Stimulated activated naive B cell treated with anti-CD40 and anti-IgM and Interleukin-4, amounts not matched to agents 10 μg/mL and 1 μg/mL and 100 μg/mL, for 72 hours (primary cell): Measurements from ENCODE around the gene ZNF665.
"Not testable (repeated sequence)": the region's sequence is repeated elsewhere in the genome, so short reads cannot be mapped to it uniquely, and the experiment has no call there.

Experiments
- ATAC-seq, 2 donors: fragments of 150-1000 bp; cut with Tn5 transposase; replicated peaks; 2 replicates each; pipeline ENCODE4 v1.10.0; 2021; ENCODE audit warnings: moderate library complexity in 1 of 2
- DNase-seq: peaks from one replicate; pipeline ENCODE4 v3.0.0; 2021
- H3K27ac Mint-ChIP-seq: one replicate; pipeline ENCODE4 v1.8.0; 2022; ENCODE audit warnings: mild to moderate bottlenecking, mixed read lengths
- H3K27me3 Mint-ChIP-seq, 2 donors: one replicate each; pipeline ENCODE4 v1.8.0; 2022; ENCODE audit warnings: mixed read lengths in 2 of 2
- H3K36me3 Mint-ChIP-seq, 2 donors: one replicate each; pipeline ENCODE4 v1.8.0; 2022; ENCODE audit warnings: mixed read lengths in 2 of 2, mild to moderate bottlenecking in 1 of 2
- H3K4me1 Mint-ChIP-seq, 2 donors: one replicate each; pipeline ENCODE4 v1.8.0; 2022; ENCODE audit warnings: mixed read lengths in 2 of 2, mild to moderate bottlenecking in 1 of 2
- H3K4me3 Mint-ChIP-seq, 2 donors: one replicate each; pipeline ENCODE4 v1.8.0; 2022; ENCODE audit warnings: mild to moderate bottlenecking in 2 of 2, mixed read lengths in 2 of 2, moderate library complexity in 1 of 2
- H3K9me3 Mint-ChIP-seq, 2 donors: one replicate each; pipeline ENCODE4 v1.8.0; 2022; ENCODE audit warnings: mixed read lengths in 2 of 2, mild to moderate bottlenecking in 1 of 2

The ZNF665 gene

DNA sequence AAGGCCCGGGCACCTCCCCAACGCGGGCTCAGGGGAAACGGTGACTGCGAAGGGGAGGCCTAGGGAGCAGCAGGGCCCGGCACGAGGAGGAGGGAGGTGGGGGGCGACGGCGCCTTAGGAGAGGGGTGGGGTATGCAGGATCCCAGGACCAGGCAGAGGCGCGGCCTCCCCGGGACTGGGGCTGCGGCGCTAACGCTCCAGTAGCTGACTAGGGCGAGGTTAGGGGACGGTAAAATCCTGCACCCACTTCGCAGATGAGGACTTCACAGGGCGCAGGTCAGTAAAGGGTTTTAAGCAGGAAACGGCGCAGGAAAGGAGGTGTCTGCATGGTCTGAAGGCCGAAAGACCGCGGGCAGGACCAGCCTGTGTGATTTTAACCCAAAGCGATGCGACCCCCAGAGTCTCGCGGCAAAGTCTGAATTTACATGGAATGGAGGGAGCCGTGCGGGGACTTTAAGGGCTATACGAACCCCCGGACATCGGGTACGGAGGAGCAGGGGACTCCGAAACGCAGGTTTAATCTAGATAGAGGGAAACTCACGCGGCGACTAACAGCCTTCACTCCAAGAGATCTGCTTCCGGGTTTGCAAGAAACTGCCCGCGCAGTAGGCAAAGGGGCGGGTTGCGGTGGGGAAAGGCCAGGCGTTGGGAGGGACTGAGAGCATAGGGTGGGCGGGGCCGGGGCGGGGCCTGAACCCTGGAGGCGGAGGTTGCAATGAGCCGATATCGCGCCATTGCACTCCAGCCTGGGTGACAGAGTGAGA lies at the start of gene ZNF665:
TSS of gene ZNF665 (minus strand) at position 588 of the 764 bp plus-strand sequence. CDS start 10,460 bp downstream, outside the sequence.
- peaks cover 11 to 19% of the 10 kb centered on the region in 2 donors for H3K9me3 Mint-ChIP-seq
- peak; percentile 82 to 86 for ATAC-seq

DNA sequence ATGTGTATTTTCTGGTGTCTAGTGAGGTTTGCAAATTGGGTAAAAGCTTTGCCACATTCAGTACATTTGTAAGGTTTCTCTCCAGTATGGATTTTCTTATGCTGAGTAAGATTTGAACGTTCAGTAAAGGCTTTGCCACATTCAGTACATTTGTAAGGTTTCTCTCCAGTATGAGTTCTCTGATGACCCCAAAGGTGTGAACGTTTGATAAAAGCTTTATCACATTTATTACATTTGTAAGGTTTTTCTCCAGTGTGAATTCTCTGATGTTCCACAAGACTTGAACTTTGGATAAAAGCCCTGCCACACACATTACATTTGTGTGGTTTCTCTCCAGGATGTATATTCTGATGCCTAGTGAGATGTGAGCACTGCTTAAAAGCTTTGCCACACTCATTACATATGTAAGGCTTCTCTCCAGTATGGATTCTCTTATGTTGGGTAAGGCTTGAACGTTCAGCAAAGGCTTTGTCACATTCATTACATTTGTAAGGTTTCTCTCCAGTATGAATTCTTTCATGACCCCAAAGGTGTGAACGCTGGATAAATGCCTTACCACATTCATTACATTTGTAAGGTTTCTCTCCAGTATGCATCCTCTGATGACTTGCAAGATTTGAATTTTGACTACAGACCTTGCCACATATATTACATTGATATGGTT lies 44.1 kb upstream of the ZNF665 start:
- Mint-ChIP-seq H3K36me3 (peaks cover 59 to 73% of the 10 kb centered on the region in 2 donors), H3K4me3 (no peak overlapping the region), H3K27me3 (no peaks in the 10 kb centered on the region), H3K4me1 (no peaks in the 10 kb centered on the region), H3K27ac (no peak overlapping the region), H3K9me3 (peaks cover 49 to 54% of the 10 kb centered on the region in 2 donors)
- DNase-seq: no peak
- no peak for ATAC-seq

More for the DNA sequence above, at the start of gene ZNF665:
- peak within 1 kb of the TSS; percentile 92 to 96 for H3K4me3 Mint-ChIP-seq
- peaks cover 36 to 41% of the 10 kb centered on the region in 2 donors for H3K4me1 Mint-ChIP-seq
- H3K27ac Mint-ChIP-seq: peak within 1 kb of the TSS; percentile 95
- peak; percentile 84 for DNase-seq
- H3K36me3 Mint-ChIP-seq: peaks cover 24 to 36% of the 10 kb centered on the region in 2 donors
- H3K27me3 Mint-ChIP-seq: no peaks in the 10 kb centered on the region

GRCh38 chr19:53224606-53225005 lies 31.4 kb upstream of the ZNF665 start:
- no peak for DNase-seq
- peaks cover 30 to 35% of the 10 kb centered on the region in 2 donors for H3K9me3 Mint-ChIP-seq
- no peak overlapping the region for H3K27ac Mint-ChIP-seq
- ATAC-seq: no peak
- H3K36me3 Mint-ChIP-seq: peaks cover 17 to 42% of the 10 kb centered on the region in 2 donors
- H3K27me3 Mint-ChIP-seq: no peaks in the 10 kb centered on the region
- no peak overlapping the region for H3K4me3 Mint-ChIP-seq
- H3K4me1 Mint-ChIP-seq: no peaks in the 10 kb centered on the region

GRCh38 chr19:53222716-53223115 lies 29.6 kb upstream of the ZNF665 start:
- DNase-seq, ATAC-seq, H3K27me3 Mint-ChIP-seq, H3K4me3 Mint-ChIP-seq, H3K27ac Mint-ChIP-seq, H3K4me1 Mint-ChIP-seq: not testable (repeated sequence)
- Mint-ChIP-seq H3K9me3 (peaks cover 35 to 42% of the 10 kb centered on the region in 2 donors), H3K36me3 (peaks cover 15 to 45% of the 10 kb centered on the region in 2 donors)

DNA sequence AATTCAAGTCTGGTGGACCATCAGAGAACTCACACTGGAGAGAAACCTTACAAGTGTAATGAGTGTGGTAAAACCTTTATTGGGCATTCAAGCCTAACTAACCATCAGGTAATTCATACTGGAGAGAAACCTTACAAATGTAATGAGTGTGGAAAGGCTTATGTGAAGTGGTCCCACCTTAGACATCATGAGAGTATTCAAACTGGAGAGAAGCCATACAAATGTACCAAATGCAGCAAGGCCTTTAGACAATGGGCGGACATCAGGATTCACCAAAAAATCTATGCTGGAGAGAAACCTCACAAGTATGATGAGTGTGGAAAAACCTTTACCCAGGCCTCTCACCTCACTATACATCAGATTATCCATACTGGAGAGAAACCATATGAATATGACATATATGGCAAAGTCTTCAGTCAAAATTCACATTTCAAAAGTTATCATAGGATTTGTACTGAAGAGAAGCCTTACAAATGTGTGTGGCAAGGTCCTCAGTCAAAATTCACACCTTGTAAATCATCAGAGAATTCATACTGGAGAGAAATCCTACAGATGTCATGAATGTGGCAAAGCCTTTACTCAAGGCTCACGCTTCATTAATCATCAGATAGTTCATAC lies 19.7 kb upstream of the ZNF665 start:
- Mint-ChIP-seq H3K9me3 (peaks cover 31 to 38% of the 10 kb centered on the region in 2 donors), H3K27ac (no peak overlapping the region), H3K36me3 (peaks cover 64 to 75% of the 10 kb centered on the region in 2 donors), H3K4me1 (no peaks in the 10 kb centered on the region), H3K27me3 (no peaks in the 10 kb centered on the region), H3K4me3 (no peak overlapping the region)
- ATAC-seq: no peak
- DNase-seq: no peak

DNA sequence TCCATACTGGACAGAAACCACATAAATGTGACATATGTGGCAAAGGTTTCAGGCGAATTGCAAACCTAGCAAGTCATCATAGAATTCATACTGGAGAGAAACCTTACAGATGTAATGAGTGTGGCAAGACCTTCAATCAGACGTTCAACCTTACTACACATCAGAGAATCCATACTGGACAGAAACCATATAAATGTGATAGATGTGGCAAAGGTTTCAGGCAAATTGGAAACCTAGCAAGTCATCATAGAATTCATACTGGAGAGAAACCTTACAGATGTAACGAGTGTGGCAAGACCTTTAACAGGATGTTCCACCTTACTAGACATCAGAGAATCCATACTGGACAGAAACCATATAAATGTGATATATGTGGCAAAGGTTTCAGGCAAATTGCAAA lies 18.4 kb upstream of the ZNF665 start:
- H3K9me3 Mint-ChIP-seq: peaks cover 38 to 45% of the 10 kb centered on the region in 2 donors
- not testable (repeated sequence) for DNase-seq, H3K27ac Mint-ChIP-seq, H3K27me3 Mint-ChIP-seq, ATAC-seq, H3K4me3 Mint-ChIP-seq, H3K4me1 Mint-ChIP-seq
- H3K36me3 Mint-ChIP-seq: peaks cover 73 to 85% of the 10 kb centered on the region in 2 donors

- ATAC-seq: peak; percentile 67 to 78
- H3K36me3 Mint-ChIP-seq: peaks cover 40 to 48% of the 10 kb centered on the region in 2 donors
These were observed 3.7 kb upstream of the ZNF665 start for GRCh38 chr19:53196777-53197396.

GRCh38 chr19:53195265-53195903 lies 2.2 kb upstream of the ZNF665 start:
- Mint-ChIP-seq H3K27me3 (no peaks in the 10 kb centered on the region), H3K4me3 (no peak overlapping the region), H3K9me3 (peaks cover 12 to 15% of the 10 kb centered on the region in 2 donors), H3K36me3 (peaks cover 33 to 45% of the 10 kb centered on the region in 2 donors), H3K4me1 (peaks cover 28 to 35% of the 10 kb centered on the region in 2 donors), H3K27ac (peak overlapping the region; percentile 6)
- peak; percentile 33 to 40 for ATAC-seq
- DNase-seq: peak; percentile 73

More at GRCh38 chr19:53196777-53197396, 3.7 kb upstream of the ZNF665 start:
- peak; percentile 83 for DNase-seq
- peaks cover 18 to 20% of the 10 kb centered on the region in 2 donors for H3K9me3 Mint-ChIP-seq
- H3K27me3 Mint-ChIP-seq: no peaks in the 10 kb centered on the region
- peak overlapping the region; percentile 99 for H3K27ac Mint-ChIP-seq
- peak overlapping the region; percentile 98 to 100 for H3K4me3 Mint-ChIP-seq
- peaks cover 28 to 38% of the 10 kb centered on the region in 2 donors for H3K4me1 Mint-ChIP-seq

- H3K27ac Mint-ChIP-seq: peak overlapping the region; percentile 95
- H3K4me1 Mint-ChIP-seq: peaks cover 35 to 42% of the 10 kb centered on the region in 2 donors
- H3K9me3 Mint-ChIP-seq: peaks cover 12 to 17% of the 10 kb centered on the region in 2 donors
- peak; percentile 3 to 4 for ATAC-seq
- peaks cover 26 to 37% of the 10 kb centered on the region in 2 donors for H3K36me3 Mint-ChIP-seq
- H3K4me3 Mint-ChIP-seq: peak overlapping the region; percentile 92 to 96
- no peaks in the 10 kb centered on the region for H3K27me3 Mint-ChIP-seq
- DNase-seq: no peak
These were observed 521 bp upstream of the ZNF665 start for GRCh38 chr19:53193535-53194222.

GRCh38 chr19:53190253-53190652 lies 2.9 kb downstream of the ZNF665 start:
- Mint-ChIP-seq H3K36me3 (peaks cover 27 to 36% of the 10 kb centered on the region in 2 donors), H3K4me3 (no peak overlapping the region), H3K27me3 (no peaks in the 10 kb centered on the region), H3K27ac (peak overlapping the region; percentile 20), H3K9me3 (peaks cover 11 to 20% of the 10 kb centered on the region in 2 donors), H3K4me1 (peaks cover 29 to 39% of the 10 kb centered on the region in 2 donors)
- DNase-seq: no peak
- ATAC-seq: no peak

DNA sequence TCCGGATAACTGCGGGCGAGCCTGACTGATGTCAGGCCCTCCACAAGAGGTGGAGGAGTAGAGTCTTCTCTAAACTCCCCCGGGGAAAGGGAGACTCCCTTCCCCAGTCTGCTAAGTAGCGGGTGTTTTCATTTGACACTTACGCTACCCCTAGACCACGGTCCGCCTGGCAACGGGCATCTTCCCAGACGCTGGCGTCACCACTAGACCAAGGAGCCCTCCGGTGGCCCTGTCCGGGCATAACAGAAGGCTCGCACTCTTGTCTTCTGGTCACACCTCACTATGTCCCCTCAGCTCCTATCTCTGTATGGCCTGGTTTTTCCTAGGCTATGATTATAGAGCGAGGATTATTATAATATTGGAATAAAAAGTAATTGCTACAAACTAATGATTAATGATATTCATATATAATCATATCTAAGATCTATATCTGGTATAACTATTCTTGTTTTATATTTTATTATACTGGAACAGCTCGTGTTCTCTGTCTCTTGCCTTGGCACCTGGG lies 3.4 kb downstream of the ZNF665 start:
- not testable (repeated sequence) for DNase-seq, H3K27me3 Mint-ChIP-seq, H3K27ac Mint-ChIP-seq, ATAC-seq, H3K4me3 Mint-ChIP-seq
- peaks cover 29 to 36% of the 10 kb centered on the region in 2 donors for H3K4me1 Mint-ChIP-seq
- peaks cover 28 to 39% of the 10 kb centered on the region in 2 donors for H3K36me3 Mint-ChIP-seq
- peaks cover 11 to 20% of the 10 kb centered on the region in 2 donors for H3K9me3 Mint-ChIP-seq

DNA sequence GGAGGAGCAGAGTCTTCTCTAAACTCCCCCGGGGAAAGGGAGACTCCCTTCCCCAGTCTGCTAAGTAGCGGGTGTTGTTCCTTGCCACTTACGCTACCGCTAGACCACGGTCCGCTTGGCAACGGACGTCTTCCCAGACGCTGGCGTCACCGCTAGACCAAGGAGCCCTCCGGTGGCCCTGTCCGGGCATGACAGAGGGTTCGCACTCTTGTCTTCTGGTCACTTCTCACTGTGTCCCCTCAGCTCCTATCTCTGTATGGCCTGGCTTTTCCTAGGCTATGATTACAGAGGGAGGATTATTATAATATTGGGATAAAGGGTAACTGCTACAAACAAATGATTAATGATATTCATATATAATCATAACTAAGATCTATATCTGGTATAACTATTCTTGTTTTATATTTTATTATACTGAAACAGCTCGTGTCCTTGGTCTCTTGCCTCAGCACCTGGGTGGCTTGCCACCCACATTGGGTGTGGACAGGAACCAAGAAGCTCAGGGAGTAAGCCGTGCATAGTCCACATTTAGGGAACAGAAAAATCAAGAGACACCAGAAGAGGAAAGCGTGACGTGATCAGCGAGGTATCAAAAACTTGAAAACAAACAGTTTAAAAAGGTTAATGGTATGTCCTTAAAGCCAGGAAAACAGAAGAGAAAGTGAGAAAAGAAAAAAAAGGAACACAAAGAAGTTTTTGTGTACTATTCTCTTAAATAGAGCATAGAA lies 7.8 kb downstream of the ZNF665 start:
- ATAC-seq: peak; percentile 99
- Mint-ChIP-seq H3K4me3 (peak overlapping the region; percentile 7 to 27), H3K27ac (peak overlapping the region; percentile 22), H3K36me3 (peaks cover 51 to 57% of the 10 kb centered on the region in 2 donors), H3K4me1 (peaks cover 24 to 33% of the 10 kb centered on the region in 2 donors), H3K9me3 (peaks cover 9 to 19% of the 10 kb centered on the region in 2 donors)
- DNase-seq: peak; percentile 66
- not testable (repeated sequence) for H3K27me3 Mint-ChIP-seq
